ENCODE measurements around the gene NOSIP. TPM values are rescaled to one million over a fixed set of nuclear protein-coding genes. Genes with fewer than 3 reads are reported as not detected.
A peak's percentile ranks its signal among the peaks of the same experiment; 100 is the strongest.

NOSIP gene
- total RNA-seq, 2 experiments from 2014 or later, result 202 to 203 TPM

- H3K36me3 Mint-ChIP-seq (ENCODE audit: low read depth), result peaks cover 9% of the 10 kb centered on the region
- Histone ChIP-seq H3K9me3 (ENCODE audit: control insufficient read depth in 1 of 2, insufficient read depth in 1 of 2, low read length in 2 of 2) (no peaks in the 10 kb centered on the region), H3K4me1 (ENCODE audit: insufficient read depth, low read length) (peaks cover 44% of the 10 kb centered on the region), H3K36me3 (ENCODE audit: insufficient read depth, low read length) (no peaks in the 10 kb centered on the region), H3K27ac (ENCODE audit: low read depth in 1 of 2, low read length in 2 of 2) (peak overlapping the region in 1 of 2 donors; percentile 46), H3K4me3 (ENCODE audit: low read length) (peak overlapping the region; percentile 60), H3K27me3 (ENCODE audit: control insufficient read depth in 1 of 2, insufficient read depth in 2 of 2, low read length in 2 of 2) (no peaks in the 10 kb centered on the region)
- H3K27me3 Mint-ChIP-seq, result no peaks in the 10 kb centered on the region
- H3K4me3 Mint-ChIP-seq, result peak overlapping the region; percentile 90
- ChIA-PET POLR2A (interaction anchor here (0.6 to 2.2 kb wide), 8 partner anchors 12 to 66 kb away, joined by 3 to 9 read pairs (median 6); partner anchors contain the start of genes NOSIP and RPS11), CTCF (interaction anchor here (1.6 to 1.9 kb wide), 2 partner anchors 33 to 57 kb away, joined by 8 to 10 read pairs; no protein-coding TSS in a partner anchor)
- peak overlapping the region; percentile 82 for H3K27ac Mint-ChIP-seq
- H3K9me3 Mint-ChIP-seq, result no peaks in the 10 kb centered on the region
- ATAC-seq (ENCODE audit: poor library complexity), result no peak
- TF ChIP-seq, protein P1, sequence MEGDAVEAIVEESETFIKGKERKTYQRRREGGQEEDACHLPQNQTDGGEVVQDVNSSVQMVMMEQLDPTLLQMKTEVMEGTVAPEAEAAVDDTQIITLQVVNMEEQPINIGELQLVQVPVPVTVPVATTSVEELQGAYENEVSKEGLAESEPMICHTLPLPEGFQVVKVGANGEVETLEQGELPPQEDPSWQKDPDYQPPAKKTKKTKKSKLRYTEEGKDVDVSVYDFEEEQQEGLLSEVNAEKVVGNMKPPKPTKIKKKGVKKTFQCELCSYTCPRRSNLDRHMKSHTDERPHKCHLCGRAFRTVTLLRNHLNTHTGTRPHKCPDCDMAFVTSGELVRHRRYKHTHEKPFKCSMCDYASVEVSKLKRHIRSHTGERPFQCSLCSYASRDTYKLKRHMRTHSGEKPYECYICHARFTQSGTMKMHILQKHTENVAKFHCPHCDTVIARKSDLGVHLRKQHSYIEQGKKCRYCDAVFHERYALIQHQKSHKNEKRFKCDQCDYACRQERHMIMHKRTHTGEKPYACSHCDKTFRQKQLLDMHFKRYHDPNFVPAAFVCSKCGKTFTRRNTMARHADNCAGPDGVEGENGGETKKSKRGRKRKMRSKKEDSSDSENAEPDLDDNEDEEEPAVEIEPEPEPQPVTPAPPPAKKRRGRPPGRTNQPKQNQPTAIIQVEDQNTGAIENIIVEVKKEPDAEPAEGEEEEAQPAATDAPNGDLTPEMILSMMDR (IDR thresholded peaks at IDR 0.05), result no peak
- DNase-seq, result peak in 1 of 14 experiments; percentile 17
- intact Hi-C loops (cut with DNase I, micrococcal nuclease), result no loop called here
- H3K4me1 Mint-ChIP-seq (ENCODE audit: low read depth), result peaks cover 48% of the 10 kb centered on the region
Measured at GRCh38 chr19:49514151-49514550, 66.2 kb downstream of the NOSIP start.

GRCh38 chr19:49513746-49514118 lies 66.6 kb downstream of the NOSIP start:
- ATAC-seq (ENCODE audit: poor library complexity) (peak; percentile 11), DNase-seq (peak in 1 of 14 experiments; percentile 24)
- peaks cover 44% of the 10 kb centered on the region for H3K4me1 ChIP-seq (ENCODE audit: insufficient read depth, low read length)
- Mint-ChIP-seq H3K9me3 (no peaks in the 10 kb centered on the region), H3K4me1 (ENCODE audit: low read depth) (peaks cover 46% of the 10 kb centered on the region), H3K36me3 (ENCODE audit: low read depth) (peaks cover 5% of the 10 kb centered on the region), H3K27me3 (no peaks in the 10 kb centered on the region), H3K27ac (peak overlapping the region; percentile 82), H3K4me3 (peak overlapping the region; percentile 90)
- H3K36me3 ChIP-seq (ENCODE audit: insufficient read depth, low read length), result no peaks in the 10 kb centered on the region
- TF ChIP-seq, protein P1 (IDR thresholded peaks at IDR 0.05), result no peak
- no peaks in the 10 kb centered on the region for H3K27me3 ChIP-seq (ENCODE audit: control insufficient read depth in 1 of 2, insufficient read depth in 2 of 2, low read length in 2 of 2)
- H3K4me3 ChIP-seq (ENCODE audit: low read length), result peak overlapping the region; percentile 60
- intact Hi-C loops (cut with DNase I, micrococcal nuclease), result loop anchor here in 1 of 2 experiments (2.0 kb wide), 1 partner anchor 15 kb away; the partner anchor contains the start of gene RCN3
- H3K9me3 ChIP-seq (ENCODE audit: control insufficient read depth in 1 of 2, insufficient read depth in 1 of 2, low read length in 2 of 2), result no peaks in the 10 kb centered on the region
- ChIA-PET CTCF (interaction anchor here (1.6 to 1.9 kb wide), 2 partner anchors 33 to 57 kb away, joined by 8 to 10 read pairs; no protein-coding TSS in a partner anchor), POLR2A (interaction anchor here (0.8 to 2.2 kb wide), 8 partner anchors 14 to 66 kb away, joined by 3 to 9 read pairs (median 7); partner anchors contain the start of genes NOSIP, RCN3 and RPS11)
- peak overlapping the region in 1 of 2 donors; percentile 46 for H3K27ac ChIP-seq (ENCODE audit: low read depth in 1 of 2, low read length in 2 of 2)

- no peaks in the 10 kb centered on the region for H3K9me3 ChIP-seq (ENCODE audit: control insufficient read depth in 1 of 2, insufficient read depth in 1 of 2, low read length in 2 of 2)
Measured at GRCh38 chr19:49512970-49513745, 67.2 kb downstream of the NOSIP start.

More at GRCh38 chr19:49512970-49513745, 67.2 kb downstream of the NOSIP start:
- H3K4me3 ChIP-seq (ENCODE audit: low read length), result peak overlapping the region; percentile 60
- intact Hi-C loops (cut with DNase I, micrococcal nuclease), result loop anchor here in 1 of 2 experiments (2.0 kb wide), 1 partner anchor 16 kb away; the partner anchor contains the start of gene RCN3
- Mint-ChIP-seq H3K4me3 (peak overlapping the region; percentile 90), H3K9me3 (no peaks in the 10 kb centered on the region), H3K4me1 (ENCODE audit: low read depth) (peaks cover 46% of the 10 kb centered on the region), H3K27ac (peak overlapping the region; percentile 82), H3K27me3 (no peaks in the 10 kb centered on the region), H3K36me3 (ENCODE audit: low read depth) (peaks cover 5% of the 10 kb centered on the region)
- CTCF ChIA-PET, result interaction anchor here (1.9 kb wide), 1 partner anchor 58 kb away, joined by 10 read pairs; no protein-coding TSS in a partner anchor
- H3K36me3 ChIP-seq (ENCODE audit: insufficient read depth, low read length), result no peaks in the 10 kb centered on the region
- TF ChIP-seq, protein P1 (IDR thresholded peaks at IDR 0.05), result no peak
- peaks cover 44% of the 10 kb centered on the region for H3K4me1 ChIP-seq (ENCODE audit: insufficient read depth, low read length)
- H3K27ac ChIP-seq (ENCODE audit: low read depth in 1 of 2, low read length in 2 of 2), result peak overlapping the region; percentile 46 to 62
- ATAC-seq (ENCODE audit: poor library complexity) (peak; percentile 68), DNase-seq (peak in 5 of 14 experiments; percentile 27 to 63 (median 56))
- POLR2A ChIA-PET, result interaction anchor here (0.8 to 2.2 kb wide), 8 partner anchors 14 to 67 kb away, joined by 3 to 9 read pairs (median 7); partner anchors contain the start of genes NOSIP, RCN3 and RPS11
- H3K27me3 ChIP-seq (ENCODE audit: control insufficient read depth in 1 of 2, insufficient read depth in 2 of 2, low read length in 2 of 2), result no peaks in the 10 kb centered on the region

All from CD4-positive, alpha-beta T cell (primary cell).